HuH-7 (cell line): ENCODE measurements around the gene PLXNB2.
"Not testable (repeated sequence)": the region's sequence is repeated elsewhere in the genome, so short reads cannot be mapped to it uniquely, and the experiment has no call there.

Source experiments
- DNase-seq: peaks from one replicate; pipeline ENCODE4 v3.0.0; 2011; ENCODE audit warnings: low spot score

Gene PLXNB2

GRCh38 chr22:50325444-50326224, 18.2 kb upstream of the PLXNB2 start:
- DNase-seq, result no peak

- no peak for DNase-seq
Observed at GRCh38 chr22:50323900-50324299, 16.5 kb upstream of the PLXNB2 start.

- DNase-seq, result not testable (repeated sequence)
Observed at GRCh38 chr22:50322382-50323104, 15.1 kb upstream of the PLXNB2 start.

- DNase-seq, result no peak
Observed at GRCh38 chr22:50320671-50321325, 13.4 kb upstream of the PLXNB2 start.

GRCh38 chr22:50320116-50320515, 12.7 kb upstream of the PLXNB2 start:
- no peak for DNase-seq

- no peak for DNase-seq
Observed at GRCh38 chr22:50319503-50319951, 12.1 kb upstream of the PLXNB2 start.

GRCh38 chr22:50318698-50319411, 11.4 kb upstream of the PLXNB2 start:
- no peak for DNase-seq

GRCh38 chr22:50318356-50318697, 10.9 kb upstream of the PLXNB2 start:
- DNase-seq, result no peak

- no peak for DNase-seq
Observed at GRCh38 chr22:50317674-50318073, 10.2 kb upstream of the PLXNB2 start.

GRCh38 chr22:50317178-50317577, 9.7 kb upstream of the PLXNB2 start:
- DNase-seq, result no peak

- no peak for DNase-seq
Observed at GRCh38 chr22:50316114-50317065, 8.9 kb upstream of the PLXNB2 start.

- no peak for DNase-seq
Observed at GRCh38 chr22:50315289-50316113, 8.1 kb upstream of the PLXNB2 start.

- no peak for DNase-seq
Observed at GRCh38 chr22:50314455-50315288, 7.2 kb upstream of the PLXNB2 start.

GRCh38 chr22:50314081-50314454, 6.6 kb upstream of the PLXNB2 start:
- DNase-seq, result no peak

GRCh38 chr22:50313600-50313999, 6.2 kb upstream of the PLXNB2 start:
- DNase-seq, result no peak

- DNase-seq, result no peak
Observed at GRCh38 chr22:50313021-50313420, 5.6 kb upstream of the PLXNB2 start.

GRCh38 chr22:50312371-50312770, 4.9 kb upstream of the PLXNB2 start:
- DNase-seq, result no peak

- no peak for DNase-seq
Observed at GRCh38 chr22:50311606-50312351, 4.3 kb upstream of the PLXNB2 start.
